H1 (cell line): Measurements from ENCODE around the gene ALOX5. TPM values are rescaled to one million over a fixed set of nuclear protein-coding genes. Genes with fewer than 3 reads are reported as not detected.
A peak's percentile ranks its signal among the peaks of the same experiment; 100 is the strongest.

Experiments used
- CHD1 ChIP-seq: IDR thresholded peaks from 2 replicates; pipeline ENCODE4 v1.6.1; 2012; ENCODE audit warnings: low read depth, low read length, improper control_type of control experiment
- E2F6 ChIP-seq: IDR thresholded peaks from 2 replicates; pipeline ENCODE4 v1.6.1; 2012; ENCODE audit warnings: inconsistent platforms
- EGR1 ChIP-seq: IDR thresholded peaks from 2 replicates; pipeline ENCODE4 v1.6.1; 2011; ENCODE audit warnings: low read depth, low read length, borderline replicate concordance
- GTF2F1 ChIP-seq: IDR thresholded peaks from 2 replicates; pipeline ENCODE4 v1.6.1; 2012; ENCODE audit warnings: low read depth, low read length, improper control_type of control experiment, borderline replicate concordance
- POU5F1 ChIP-seq: IDR thresholded peaks from 2 replicates; pipeline ENCODE4 v1.6.1; 2011; ENCODE audit warnings: low read depth, mild to moderate bottlenecking, low read length, moderate library complexity
- polyA plus RNA-seq, 7 experiments: library from polyadenylated mRNA; depleted of rRNA in 3 of 7; stranded (reverse) in 5 of 7; unstranded in 2 of 7; fragments of >200 nt in 5 of 7; fragments of 200-250 nt in 2 of 7; gene quantifications; 1 replicate in 5 of 7; 2 replicates in 1 of 7; 4 replicates in 1 of 7; pipeline versions ENCODE4 v1.2.1 to v1.2.3, GENCODE V29; 2011 to 2013; ENCODE audit warnings: missing spikeins in 2 of 7, mixed read lengths in 2 of 7
- total RNA-seq: library from RNA; stranded (reverse); fragmentation: NEBNext Ultra II Directional; extraction: Animal tissue kit (Norgen Biotek cat#: 25700); gene quantifications from 2 replicates; pipeline ENCODE4 v1.2.1, GENCODE V29; 2021
- TF ChIP-seq, protein P1 (sequence below): fragments of 300-600 bp; sonication (generic); IDR thresholded peaks from 2 replicates; pipeline ENCODE4 v1.7.1; 2012; ENCODE audit warnings: low read length, moderate library complexity, mild to moderate bottlenecking, inconsistent platforms; ENCODE audit not compliant: insufficient replicate concordance
- TF ChIP-seq, protein P2 (sequence below): IDR thresholded peaks from 2 replicates; pipeline ENCODE4 v1.6.1; 2011; ENCODE audit warnings: low read depth, mild to moderate bottlenecking, low read length; ENCODE audit not compliant: insufficient read depth

The ALOX5 gene
- total and polyA plus RNA-seq, 2 of the 8 experiments (the other 6 are each of a cell fraction or from before 2014, with no cell fraction given) = 1.6 to 3.8 TPM

GRCh38 chr10:45418849-45419675 lies 45.0 kb downstream of the ALOX5 start (continued):
- TF ChIP-seq, protein P1, sequence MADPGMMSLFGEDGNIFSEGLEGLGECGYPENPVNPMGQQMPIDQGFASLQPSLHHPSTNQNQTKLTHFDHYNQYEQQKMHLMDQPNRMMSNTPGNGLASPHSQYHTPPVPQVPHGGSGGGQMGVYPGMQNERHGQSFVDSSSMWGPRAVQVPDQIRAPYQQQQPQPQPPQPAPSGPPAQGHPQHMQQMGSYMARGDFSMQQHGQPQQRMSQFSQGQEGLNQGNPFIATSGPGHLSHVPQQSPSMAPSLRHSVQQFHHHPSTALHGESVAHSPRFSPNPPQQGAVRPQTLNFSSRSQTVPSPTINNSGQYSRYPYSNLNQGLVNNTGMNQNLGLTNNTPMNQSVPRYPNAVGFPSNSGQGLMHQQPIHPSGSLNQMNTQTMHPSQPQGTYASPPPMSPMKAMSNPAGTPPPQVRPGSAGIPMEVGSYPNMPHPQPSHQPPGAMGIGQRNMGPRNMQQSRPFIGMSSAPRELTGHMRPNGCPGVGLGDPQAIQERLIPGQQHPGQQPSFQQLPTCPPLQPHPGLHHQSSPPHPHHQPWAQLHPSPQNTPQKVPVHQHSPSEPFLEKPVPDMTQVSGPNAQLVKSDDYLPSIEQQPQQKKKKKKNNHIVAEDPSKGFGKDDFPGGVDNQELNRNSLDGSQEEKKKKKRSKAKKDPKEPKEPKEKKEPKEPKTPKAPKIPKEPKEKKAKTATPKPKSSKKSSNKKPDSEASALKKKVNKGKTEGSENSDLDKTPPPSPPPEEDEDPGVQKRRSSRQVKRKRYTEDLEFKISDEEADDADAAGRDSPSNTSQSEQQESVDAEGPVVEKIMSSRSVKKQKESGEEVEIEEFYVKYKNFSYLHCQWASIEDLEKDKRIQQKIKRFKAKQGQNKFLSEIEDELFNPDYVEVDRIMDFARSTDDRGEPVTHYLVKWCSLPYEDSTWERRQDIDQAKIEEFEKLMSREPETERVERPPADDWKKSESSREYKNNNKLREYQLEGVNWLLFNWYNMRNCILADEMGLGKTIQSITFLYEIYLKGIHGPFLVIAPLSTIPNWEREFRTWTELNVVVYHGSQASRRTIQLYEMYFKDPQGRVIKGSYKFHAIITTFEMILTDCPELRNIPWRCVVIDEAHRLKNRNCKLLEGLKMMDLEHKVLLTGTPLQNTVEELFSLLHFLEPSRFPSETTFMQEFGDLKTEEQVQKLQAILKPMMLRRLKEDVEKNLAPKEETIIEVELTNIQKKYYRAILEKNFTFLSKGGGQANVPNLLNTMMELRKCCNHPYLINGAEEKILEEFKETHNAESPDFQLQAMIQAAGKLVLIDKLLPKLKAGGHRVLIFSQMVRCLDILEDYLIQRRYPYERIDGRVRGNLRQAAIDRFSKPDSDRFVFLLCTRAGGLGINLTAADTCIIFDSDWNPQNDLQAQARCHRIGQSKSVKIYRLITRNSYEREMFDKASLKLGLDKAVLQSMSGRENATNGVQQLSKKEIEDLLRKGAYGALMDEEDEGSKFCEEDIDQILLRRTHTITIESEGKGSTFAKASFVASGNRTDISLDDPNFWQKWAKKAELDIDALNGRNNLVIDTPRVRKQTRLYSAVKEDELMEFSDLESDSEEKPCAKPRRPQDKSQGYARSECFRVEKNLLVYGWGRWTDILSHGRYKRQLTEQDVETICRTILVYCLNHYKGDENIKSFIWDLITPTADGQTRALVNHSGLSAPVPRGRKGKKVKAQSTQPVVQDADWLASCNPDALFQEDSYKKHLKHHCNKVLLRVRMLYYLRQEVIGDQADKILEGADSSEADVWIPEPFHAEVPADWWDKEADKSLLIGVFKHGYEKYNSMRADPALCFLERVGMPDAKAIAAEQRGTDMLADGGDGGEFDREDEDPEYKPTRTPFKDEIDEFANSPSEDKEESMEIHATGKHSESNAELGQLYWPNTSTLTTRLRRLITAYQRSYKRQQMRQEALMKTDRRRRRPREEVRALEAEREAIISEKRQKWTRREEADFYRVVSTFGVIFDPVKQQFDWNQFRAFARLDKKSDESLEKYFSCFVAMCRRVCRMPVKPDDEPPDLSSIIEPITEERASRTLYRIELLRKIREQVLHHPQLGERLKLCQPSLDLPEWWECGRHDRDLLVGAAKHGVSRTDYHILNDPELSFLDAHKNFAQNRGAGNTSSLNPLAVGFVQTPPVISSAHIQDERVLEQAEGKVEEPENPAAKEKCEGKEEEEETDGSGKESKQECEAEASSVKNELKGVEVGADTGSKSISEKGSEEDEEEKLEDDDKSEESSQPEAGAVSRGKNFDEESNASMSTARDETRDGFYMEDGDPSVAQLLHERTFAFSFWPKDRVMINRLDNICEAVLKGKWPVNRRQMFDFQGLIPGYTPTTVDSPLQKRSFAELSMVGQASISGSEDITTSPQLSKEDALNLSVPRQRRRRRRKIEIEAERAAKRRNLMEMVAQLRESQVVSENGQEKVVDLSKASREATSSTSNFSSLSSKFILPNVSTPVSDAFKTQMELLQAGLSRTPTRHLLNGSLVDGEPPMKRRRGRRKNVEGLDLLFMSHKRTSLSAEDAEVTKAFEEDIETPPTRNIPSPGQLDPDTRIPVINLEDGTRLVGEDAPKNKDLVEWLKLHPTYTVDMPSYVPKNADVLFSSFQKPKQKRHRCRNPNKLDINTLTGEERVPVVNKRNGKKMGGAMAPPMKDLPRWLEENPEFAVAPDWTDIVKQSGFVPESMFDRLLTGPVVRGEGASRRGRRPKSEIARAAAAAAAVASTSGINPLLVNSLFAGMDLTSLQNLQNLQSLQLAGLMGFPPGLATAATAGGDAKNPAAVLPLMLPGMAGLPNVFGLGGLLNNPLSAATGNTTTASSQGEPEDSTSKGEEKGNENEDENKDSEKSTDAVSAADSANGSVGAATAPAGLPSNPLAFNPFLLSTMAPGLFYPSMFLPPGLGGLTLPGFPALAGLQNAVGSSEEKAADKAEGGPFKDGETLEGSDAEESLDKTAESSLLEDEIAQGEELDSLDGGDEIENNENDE = no peak
- TF ChIP-seq POU5F1 (no peak), CHD1 (no peak), EGR1 (no peak), GTF2F1 (no peak), E2F6 (peak; percentile 26; the same call in 1 of the 2 replicates)
- TF ChIP-seq, protein P2, sequence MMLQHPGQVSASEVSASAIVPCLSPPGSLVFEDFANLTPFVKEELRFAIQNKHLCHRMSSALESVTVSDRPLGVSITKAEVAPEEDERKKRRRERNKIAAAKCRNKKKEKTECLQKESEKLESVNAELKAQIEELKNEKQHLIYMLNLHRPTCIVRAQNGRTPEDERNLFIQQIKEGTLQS = no peak
